GM12875 (cell line): ENCODE data around the gene MFGE8.
A peak's percentile ranks its signal among the peaks of the same experiment; 100 is the strongest.

Source experiments
- H3K4me3 ChIP-seq: one replicate; pipeline ENCODE4 v1.5.1; 2011; ENCODE audit warnings: low read depth, low read length, control low read depth
- TF ChIP-seq, protein P1 (sequence below): IDR thresholded peaks from 2 replicates; pipeline ENCODE4 v1.5.1; 2011; ENCODE audit warnings: low read depth, mild to moderate bottlenecking, control low read depth, inconsistent platforms, low read length, moderate library complexity, borderline replicate concordance; ENCODE audit not compliant: insufficient read depth

Gene MFGE8

DNA sequence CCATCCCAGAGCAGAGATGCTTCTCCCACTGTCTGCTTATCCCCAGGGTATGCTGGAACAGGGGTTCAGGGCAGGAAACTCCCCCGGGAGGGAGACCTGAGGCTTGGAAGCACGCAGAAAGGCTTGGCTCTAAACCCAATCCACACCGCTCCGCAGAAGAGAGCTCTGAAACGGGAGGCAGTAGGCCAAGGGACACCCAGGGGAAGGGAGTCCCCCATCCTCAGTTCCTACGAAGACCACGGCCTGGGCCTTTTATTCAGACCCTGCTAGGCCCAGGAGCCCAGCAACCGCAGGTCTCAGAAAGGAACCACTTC lies 16.1 kb downstream of the MFGE8 start:
- no peak overlapping the region for H3K4me3 ChIP-seq
- TF ChIP-seq, protein P1, sequence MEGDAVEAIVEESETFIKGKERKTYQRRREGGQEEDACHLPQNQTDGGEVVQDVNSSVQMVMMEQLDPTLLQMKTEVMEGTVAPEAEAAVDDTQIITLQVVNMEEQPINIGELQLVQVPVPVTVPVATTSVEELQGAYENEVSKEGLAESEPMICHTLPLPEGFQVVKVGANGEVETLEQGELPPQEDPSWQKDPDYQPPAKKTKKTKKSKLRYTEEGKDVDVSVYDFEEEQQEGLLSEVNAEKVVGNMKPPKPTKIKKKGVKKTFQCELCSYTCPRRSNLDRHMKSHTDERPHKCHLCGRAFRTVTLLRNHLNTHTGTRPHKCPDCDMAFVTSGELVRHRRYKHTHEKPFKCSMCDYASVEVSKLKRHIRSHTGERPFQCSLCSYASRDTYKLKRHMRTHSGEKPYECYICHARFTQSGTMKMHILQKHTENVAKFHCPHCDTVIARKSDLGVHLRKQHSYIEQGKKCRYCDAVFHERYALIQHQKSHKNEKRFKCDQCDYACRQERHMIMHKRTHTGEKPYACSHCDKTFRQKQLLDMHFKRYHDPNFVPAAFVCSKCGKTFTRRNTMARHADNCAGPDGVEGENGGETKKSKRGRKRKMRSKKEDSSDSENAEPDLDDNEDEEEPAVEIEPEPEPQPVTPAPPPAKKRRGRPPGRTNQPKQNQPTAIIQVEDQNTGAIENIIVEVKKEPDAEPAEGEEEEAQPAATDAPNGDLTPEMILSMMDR = no peak

- no peak overlapping the region for H3K4me3 ChIP-seq
- TF ChIP-seq, protein P1 = no peak
These were observed 16.7 kb downstream of the MFGE8 start for GRCh38 chr15:88896333-88897033.

GRCh38 chr15:88894819-88895767 lies 18.1 kb downstream of the MFGE8 start, which contains the start of gene HAPLN3:
HAPLN3 (minus strand) TSS chr15:88895544; CDS start chr15:88887298, 8,246 bp downstream.
- H3K4me3 ChIP-seq = peak within 1 kb of the TSS; percentile 40
- TF ChIP-seq, protein P1 = no peak

DNA sequence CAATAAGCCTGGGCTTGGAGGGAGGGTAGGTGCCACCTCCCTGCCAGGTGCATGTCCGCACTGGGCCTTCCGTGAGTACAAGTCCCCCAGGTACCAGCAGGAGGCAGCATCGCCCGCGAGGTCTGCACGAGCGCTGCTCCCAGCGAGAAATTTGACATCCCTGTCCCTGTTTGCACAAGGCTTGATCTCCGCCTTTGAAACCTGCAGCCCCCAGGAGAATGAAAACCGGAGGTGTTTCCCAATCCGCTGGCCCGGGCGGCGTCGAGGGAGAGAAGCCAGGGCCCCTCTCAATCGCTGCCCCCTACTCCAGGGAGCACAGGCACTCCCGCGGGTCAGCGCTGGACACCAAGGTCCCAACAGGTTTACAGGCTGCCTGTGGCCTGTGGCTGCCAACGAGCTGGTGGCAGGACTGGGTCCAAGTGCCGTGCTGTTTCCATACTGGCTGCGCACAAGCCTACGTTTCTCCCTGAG lies 18.8 kb downstream of the MFGE8 start:
- H3K4me3 ChIP-seq = no peak overlapping the region
- TF ChIP-seq, protein P1 = peak; percentile 80

- H3K4me3 ChIP-seq = no peak overlapping the region
- TF ChIP-seq, protein P1 = no peak
These were observed 21.5 kb downstream of the MFGE8 start for GRCh38 chr15:88891540-88892254.

DNA sequence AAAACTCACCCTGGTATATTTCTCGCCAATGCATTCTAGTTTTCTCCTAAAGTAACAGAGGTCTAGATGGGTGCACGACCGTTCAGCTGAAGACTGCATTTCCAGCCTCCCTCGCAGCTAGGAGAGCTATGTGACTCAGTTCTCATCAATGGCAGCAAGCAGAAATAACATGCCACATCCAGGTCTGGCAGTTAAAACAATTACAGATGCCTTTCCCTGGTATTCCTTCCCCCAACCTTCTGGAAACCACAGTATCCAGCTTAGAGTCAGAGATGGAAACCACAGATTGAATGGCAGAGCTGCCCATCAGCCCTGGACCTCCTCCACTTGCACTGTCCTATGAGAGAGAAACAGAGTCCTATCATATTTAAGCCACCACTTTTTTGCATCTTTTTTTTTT lies 22.7 kb downstream of the MFGE8 start:
- no peak overlapping the region for H3K4me3 ChIP-seq
- TF ChIP-seq, protein P1 = no peak
